HEK293 (cell line): Measurements from ENCODE around the gene APBB2.

ENCODE experiments used
- HOXA7 ChIP-seq: sonication (generic); formaldehyde crosslinking; IDR thresholded peaks from 2 replicates; pipeline ENCODE4 v1.8.1; 2022; ENCODE audit warnings: missing genetic modification reagents, borderline replicate concordance
- RBAK ChIP-seq: fragments of 450-650 bp; formaldehyde crosslinking; IDR thresholded peaks from 2 replicates; pipeline ENCODE4 v1.5.1; 2016; ENCODE audit warnings: missing biosample characterization, missing genetic modification characterization
- SP3 ChIP-seq: fragments of 450-650 bp; formaldehyde crosslinking; IDR thresholded peaks from 2 replicates; pipeline ENCODE4 v1.5.1; 2016; ENCODE audit warnings: missing biosample characterization, missing genetic modification characterization
- TSHZ1 ChIP-seq: fragments of 450-650 bp; formaldehyde crosslinking; IDR thresholded peaks from 2 replicates; pipeline ENCODE4 v1.5.1; 2016; ENCODE audit warnings: missing biosample characterization, missing genetic modification characterization, borderline replicate concordance
- ZFP3 ChIP-seq: fragments of 450-650 bp; formaldehyde crosslinking; IDR thresholded peaks from 2 replicates; pipeline ENCODE4 v1.5.1; 2016; ENCODE audit warnings: low read depth, missing biosample characterization, missing genetic modification characterization
- ZNF23 ChIP-seq: fragments of 450-650 bp; formaldehyde crosslinking; IDR thresholded peaks from 2 replicates; pipeline ENCODE4 v1.5.1; 2016; ENCODE audit warnings: missing biosample characterization, missing genetic modification characterization, borderline replicate concordance
- ZNF266 ChIP-seq: fragments of 450-650 bp; formaldehyde crosslinking; IDR thresholded peaks from 2 replicates; pipeline ENCODE4 v1.5.1; 2016; ENCODE audit warnings: missing biosample characterization, missing genetic modification characterization, low read depth
- ZNF274 ChIP-seq, 2 experiments: fragments of 200-500 bp in 1 of 2; fragments of 450-650 bp in 1 of 2; sonication (Bioruptor generic) in 1 of 2; formaldehyde crosslinking in 1 of 2; IDR thresholded peaks; 2 replicates each; pipeline versions ENCODE4 v1.5.1 to v1.6.1; 2014 to 2016; ENCODE audit warnings: borderline replicate concordance in 1 of 2, inconsistent platforms in 1 of 2, low read length in 1 of 2, missing biosample characterization in 1 of 2, missing genetic modification characterization in 1 of 2
- ZNF280C ChIP-seq: fragments of 450-650 bp; formaldehyde crosslinking; IDR thresholded peaks from 2 replicates; pipeline ENCODE4 v1.5.1; 2016; ENCODE audit warnings: missing biosample characterization, missing genetic modification characterization
- ZNF433 ChIP-seq: fragments of 450-650 bp; formaldehyde crosslinking; IDR thresholded peaks from 2 replicates; pipeline ENCODE4 v1.5.1; 2016; ENCODE audit warnings: missing biosample characterization, missing genetic modification characterization, low read depth
- ZNF707 ChIP-seq: fragments of 450-650 bp; formaldehyde crosslinking; IDR thresholded peaks from 2 replicates; pipeline ENCODE4 v1.5.1; 2016; ENCODE audit warnings: missing biosample characterization, missing genetic modification characterization
- ZNF747 ChIP-seq: fragments of 450-650 bp; formaldehyde crosslinking; IDR thresholded peaks from 2 replicates; pipeline ENCODE4 v1.5.1; 2016; ENCODE audit warnings: missing biosample characterization, missing genetic modification characterization
- ZNF830 ChIP-seq: fragments of 450-650 bp; IDR thresholded peaks from 2 replicates; pipeline ENCODE4 v1.5.0; 2018; ENCODE audit warnings: missing biosample characterization, missing genetic modification characterization, low read depth, mild to moderate bottlenecking, moderate library complexity
- TF ChIP-seq, protein P1 (sequence below): fragments of 450-650 bp; formaldehyde crosslinking; IDR thresholded peaks from 2 replicates; pipeline ENCODE4 v1.5.1; 2016; ENCODE audit warnings: missing biosample characterization, missing genetic modification characterization

DNA sequence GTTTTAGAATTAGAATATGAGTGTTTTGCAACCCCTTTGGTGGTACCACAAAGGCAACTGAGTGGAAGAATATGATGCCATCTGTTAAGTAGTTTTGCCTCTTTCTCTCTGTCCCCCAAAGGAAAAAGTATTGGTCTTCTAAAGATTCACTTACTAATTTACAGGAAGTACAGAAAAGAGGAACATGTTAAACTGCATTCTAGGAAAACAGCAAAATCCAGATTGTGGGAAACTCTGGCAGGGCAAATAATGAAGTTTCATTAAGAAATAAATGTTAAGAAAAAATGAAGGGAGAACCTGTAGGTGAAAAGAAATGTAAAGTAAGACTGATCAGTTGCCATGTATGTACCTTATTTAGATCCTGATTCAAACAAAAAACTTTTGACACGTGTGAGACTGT lies 425.3 kb downstream of the APBB2 start:
- no peak for TF ChIP-seq ZNF280C (tag by site-specific recombination)
- no peak for TF ChIP-seq ZNF23 (tag by site-specific recombination)
- TF ChIP-seq HOXA7 (CRISPR knock-in tag): no peak
- TF ChIP-seq, protein P1, sequence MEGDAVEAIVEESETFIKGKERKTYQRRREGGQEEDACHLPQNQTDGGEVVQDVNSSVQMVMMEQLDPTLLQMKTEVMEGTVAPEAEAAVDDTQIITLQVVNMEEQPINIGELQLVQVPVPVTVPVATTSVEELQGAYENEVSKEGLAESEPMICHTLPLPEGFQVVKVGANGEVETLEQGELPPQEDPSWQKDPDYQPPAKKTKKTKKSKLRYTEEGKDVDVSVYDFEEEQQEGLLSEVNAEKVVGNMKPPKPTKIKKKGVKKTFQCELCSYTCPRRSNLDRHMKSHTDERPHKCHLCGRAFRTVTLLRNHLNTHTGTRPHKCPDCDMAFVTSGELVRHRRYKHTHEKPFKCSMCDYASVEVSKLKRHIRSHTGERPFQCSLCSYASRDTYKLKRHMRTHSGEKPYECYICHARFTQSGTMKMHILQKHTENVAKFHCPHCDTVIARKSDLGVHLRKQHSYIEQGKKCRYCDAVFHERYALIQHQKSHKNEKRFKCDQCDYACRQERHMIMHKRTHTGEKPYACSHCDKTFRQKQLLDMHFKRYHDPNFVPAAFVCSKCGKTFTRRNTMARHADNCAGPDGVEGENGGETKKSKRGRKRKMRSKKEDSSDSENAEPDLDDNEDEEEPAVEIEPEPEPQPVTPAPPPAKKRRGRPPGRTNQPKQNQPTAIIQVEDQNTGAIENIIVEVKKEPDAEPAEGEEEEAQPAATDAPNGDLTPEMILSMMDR: no peak
- no peak for TF ChIP-seq ZNF433 (tag by site-specific recombination)
- no peak for TF ChIP-seq ZFP3
- TF ChIP-seq ZNF830 (tag by site-specific recombination): no peak
- TF ChIP-seq TSHZ1 (tag by site-specific recombination): no peak
- no peak for TF ChIP-seq ZNF274 (IDR thresholded peaks at IDR 0.05; ENCODE audit: low read length)
- no peak for TF ChIP-seq ZNF274 (tag by site-specific recombination; IDR thresholded peaks at IDR 0.05; ENCODE audit: borderline replicate concordance)
- no peak for TF ChIP-seq ZNF747
- TF ChIP-seq SP3 (tag by site-specific recombination): no peak
- no peak for TF ChIP-seq RBAK (tag by site-specific recombination)
- TF ChIP-seq ZNF707 (tag by site-specific recombination): no peak
- TF ChIP-seq ZNF266 (tag by site-specific recombination): no peak
